Gastroesophageal sphincter (tissue), 3 donors: ENCODE results near the gene ENTPD7.

Experiments used
- CTCF ChIP-seq, 4 experiments: fragments of 200-600 bp in 2 of 4; fragments of 450-650 bp in 2 of 4; sonication (generic) in 1 of 4; IDR thresholded peaks; one replicate each; pipeline ENCODE4 v1.5.1; 2017 to 2019; ENCODE audit warnings: antibody characterized with exemption in 4 of 4, mild to moderate bottlenecking in 2 of 4, moderate library complexity in 2 of 4
- POLR2A ChIP-seq, 2 donors: fragments of 450-650 bp; IDR thresholded peaks; one replicate each; pipeline ENCODE4 v1.6.1; 2017; ENCODE audit warnings: antibody characterized with exemption in 2 of 2, mild to moderate bottlenecking in 2 of 2, moderate library complexity in 1 of 2

- no peak for TF ChIP-seq CTCF (IDR thresholded peaks at IDR 0.05)
- TF ChIP-seq POLR2A (IDR thresholded peaks at IDR 0.05): no peak
Observed at GRCh38 chr10:99685597-99685967, 26.3 kb downstream of the ENTPD7 start.
